HG03460 (cell line): ENCODE data around the gene MALRD1.

Experiments
- ATAC-seq: cut with Tn5 transposase; IDR thresholded peaks from one replicate; pipeline ENCODE4 v1.9.1; 2021; ENCODE audit not compliant: unreplicated experiment

Gene MALRD1

DNA sequence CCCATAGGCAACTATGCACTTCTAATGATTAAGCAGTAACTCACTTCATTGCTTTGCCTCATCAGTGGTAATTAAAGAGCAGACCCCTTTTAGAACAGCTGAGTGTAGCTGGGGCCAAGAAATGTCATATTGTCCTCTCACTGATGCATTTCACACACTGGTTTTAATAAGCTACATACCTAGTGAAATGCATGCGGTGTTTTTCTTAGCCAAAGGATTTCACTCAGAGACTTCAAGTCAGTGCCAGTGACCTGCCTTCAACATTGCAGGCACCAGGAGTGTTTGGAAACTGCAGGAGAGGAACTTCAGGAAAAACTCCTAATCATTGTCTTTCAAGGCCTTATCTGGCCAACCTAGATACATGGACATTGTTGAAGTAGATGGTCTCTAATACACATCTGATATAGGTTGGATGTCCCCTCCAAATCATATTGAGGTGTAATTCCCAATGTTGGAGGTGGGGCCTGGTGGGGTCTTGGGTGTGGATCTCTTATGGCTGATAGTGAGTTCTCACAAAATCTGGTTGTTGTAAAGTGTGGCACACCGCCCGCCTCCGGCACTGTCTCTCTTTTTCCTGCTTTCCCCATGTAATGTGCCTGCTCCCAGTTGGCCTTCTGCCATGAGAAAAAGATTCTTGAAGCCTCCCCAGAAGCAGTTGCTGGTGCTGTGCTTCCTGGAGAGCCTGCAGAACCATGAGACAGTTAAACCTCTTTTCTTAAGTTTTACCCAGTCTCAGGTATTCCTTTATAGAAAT is 515.0 kb downstream of the MALRD1 start:
- ATAC-seq: no peak

DNA sequence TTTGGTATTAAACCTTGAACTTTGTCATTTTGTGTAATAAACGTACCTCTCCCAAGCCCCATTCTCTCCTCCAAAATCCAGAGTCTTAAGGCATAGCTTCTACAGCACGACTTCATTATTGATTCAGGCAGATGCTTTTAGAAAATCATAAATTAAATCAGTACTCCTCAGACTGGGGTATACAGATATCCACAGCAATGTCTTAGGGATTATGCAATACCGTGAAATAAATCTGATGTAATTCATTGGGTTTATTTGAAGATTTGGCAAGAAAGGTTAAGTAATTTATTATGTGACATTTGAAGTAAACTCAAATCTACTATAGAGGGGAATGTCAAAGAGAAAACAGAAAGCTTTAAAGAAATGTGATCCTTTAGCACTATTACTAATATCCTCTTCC is 521.5 kb downstream of the MALRD1 start:
- no peak for ATAC-seq

DNA sequence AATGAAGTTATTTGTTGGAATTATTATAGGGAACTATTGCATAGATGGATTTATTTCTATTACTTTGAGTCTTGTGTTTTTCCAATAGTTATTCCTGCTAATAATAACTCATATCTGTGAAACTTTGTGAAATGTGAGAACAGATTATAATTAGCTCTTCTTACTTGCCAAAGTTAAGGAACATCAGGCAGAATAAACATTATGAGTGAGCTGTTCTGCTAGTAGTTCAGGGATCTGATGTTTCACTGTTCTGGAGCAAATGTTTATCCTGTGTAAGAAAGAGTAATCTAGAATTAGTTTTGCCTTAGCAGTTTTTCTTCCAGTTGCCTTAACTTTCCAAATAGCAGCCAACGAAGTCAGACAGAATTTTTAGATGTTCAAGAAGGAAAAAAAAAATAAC is 522.4 kb downstream of the MALRD1 start:
- ATAC-seq: no peak

DNA sequence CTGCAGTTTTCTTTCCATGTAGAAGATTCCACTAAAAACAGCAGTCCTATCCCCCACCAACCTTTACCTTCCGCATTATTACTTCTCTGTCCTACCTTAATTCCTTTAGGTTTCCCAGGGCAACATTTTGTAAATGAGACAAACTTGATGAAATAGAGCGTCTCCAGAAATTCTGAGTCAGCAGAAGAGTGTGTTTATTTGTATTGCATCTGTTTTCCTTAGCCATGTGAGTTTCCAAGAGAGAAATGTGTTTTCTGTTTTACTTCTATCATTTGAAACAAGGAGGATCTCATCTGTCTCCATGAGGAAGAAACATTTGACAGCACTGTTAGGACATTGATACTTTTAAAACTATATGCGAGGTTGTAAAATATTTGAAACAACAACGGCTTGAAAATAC is 523.5 kb downstream of the MALRD1 start:
- ATAC-seq: no peak

DNA sequence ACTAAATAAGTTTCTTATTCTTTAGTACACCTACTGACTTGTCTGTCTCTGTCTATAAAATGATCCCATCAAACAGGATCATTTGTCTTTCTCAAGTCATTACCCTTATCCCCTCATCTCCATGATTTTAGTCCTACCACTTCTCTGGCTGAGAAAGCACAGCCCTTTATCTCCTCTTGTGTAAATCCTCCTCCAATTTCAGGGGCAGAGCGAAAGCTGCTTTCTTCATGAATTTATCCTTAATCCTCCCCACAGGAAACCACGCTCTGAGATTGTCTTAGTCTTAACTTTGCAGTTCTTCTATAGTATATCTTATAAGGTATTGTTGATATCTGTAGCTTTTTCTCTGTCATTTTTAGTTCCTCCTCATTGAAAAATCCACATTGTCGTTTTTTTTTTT is 528.0 kb downstream of the MALRD1 start:
- no peak for ATAC-seq

DNA sequence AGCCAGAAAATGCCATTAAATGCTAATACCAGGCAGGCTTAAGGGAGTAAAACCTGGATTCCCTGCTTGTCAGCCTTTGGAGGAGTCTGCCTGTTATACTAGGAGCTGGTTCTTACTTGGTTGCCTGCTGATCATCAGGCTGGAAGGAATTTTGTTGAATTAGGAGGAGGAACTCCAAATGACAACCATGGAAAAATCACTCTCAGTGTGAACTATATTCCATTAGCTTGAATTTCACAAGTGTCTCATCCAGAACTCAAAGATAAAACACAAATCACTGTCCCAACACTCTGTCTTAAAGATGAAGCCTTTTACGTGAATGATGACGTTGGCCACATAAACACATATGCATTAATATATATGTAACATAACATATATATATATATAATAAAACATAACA is 528.8 kb downstream of the MALRD1 start:
- no peak for ATAC-seq

DNA sequence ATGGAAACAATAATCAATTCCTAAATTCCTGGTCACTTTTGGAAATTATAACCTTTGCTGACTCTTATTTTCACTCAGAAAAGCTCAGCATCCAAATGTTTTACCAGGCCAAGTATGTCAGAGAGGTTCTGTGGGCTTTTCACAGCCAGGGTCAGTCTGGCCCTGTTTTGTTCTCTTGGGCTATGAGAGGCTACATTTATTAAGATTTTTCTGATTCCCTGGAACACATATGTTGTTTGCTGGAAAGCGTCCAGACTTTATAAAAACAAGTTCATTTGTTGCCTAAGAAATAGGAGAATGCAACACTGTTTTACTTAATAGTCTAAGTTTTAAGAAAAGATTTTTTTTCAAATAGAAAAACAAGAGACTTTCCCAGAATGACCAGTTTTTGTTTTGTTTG is 529.2 kb downstream of the MALRD1 start:
- ATAC-seq: no peak

DNA sequence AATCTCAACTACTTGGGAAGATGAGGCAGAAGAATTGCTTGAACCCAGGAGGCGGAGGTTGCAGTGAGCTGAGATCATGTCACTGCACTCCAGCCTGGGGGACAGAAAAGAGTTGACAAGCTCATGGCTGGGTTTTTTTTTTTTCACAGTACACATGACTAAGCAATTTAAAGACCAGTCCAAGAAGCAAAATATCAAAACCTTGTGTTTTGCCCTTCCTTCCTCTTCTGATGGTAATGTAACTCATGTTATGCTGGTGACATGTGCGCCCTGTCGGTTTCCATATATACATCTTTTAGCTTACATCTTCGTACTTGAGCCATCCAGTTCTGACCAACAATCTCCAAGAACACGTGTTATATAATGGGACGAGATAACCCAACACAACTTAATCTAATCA is 530.0 kb downstream of the MALRD1 start:
- no peak for ATAC-seq

DNA sequence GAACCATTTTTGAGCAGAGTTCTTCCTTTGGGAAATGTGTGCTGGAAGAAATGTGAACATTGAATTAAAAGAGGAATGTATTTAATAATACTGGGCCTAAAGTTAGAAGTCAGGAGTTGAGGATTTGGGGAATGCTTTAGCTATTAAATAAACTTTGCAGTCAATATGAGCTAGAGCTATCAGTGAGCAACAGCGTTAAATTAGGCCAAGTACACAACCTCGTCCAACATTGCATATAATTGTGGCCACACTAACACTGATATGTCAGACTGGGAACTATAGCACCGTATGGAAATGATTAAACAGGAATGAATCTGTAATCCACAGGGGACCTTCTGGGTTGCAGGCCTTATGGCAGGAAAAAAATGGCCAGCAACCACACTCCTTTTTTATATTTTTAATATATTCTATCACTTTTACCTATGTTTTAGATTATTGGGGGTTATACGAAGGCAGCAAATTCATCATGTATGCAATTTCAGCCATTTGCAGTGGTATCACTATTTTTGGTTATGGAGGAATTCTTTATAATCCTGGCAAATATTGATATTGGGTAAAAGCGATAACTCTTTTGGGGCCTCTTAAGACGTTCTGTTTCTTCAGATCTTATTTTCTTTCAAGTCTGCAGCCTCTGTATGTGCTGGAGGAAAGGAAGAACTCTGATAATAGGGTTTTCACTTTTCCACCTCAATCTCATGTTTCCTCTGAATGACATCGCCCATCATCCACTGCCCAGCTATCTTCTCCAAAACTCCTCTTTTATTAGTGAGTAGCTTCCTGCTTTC is 531.4 kb downstream of the MALRD1 start:
- no peak for ATAC-seq

DNA sequence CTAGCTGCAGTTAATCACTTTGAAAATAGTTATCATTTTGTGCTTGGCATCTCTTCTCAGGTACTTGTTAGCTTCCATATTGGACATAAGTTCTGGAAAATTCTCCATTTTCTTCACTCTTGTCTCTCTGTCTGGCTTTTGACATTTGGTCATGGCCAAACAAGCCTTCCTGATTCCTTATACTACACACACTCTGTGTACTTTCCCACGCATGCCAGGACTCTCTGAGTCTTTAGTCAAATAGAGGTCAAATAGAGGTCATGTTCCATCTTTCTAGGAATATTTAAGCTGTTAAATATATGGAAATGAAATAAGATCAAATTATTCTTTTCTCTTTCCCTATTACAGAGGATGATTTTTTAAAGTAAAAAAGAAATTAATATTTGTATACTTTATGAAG is 532.1 kb downstream of the MALRD1 start:
- no peak for ATAC-seq

DNA sequence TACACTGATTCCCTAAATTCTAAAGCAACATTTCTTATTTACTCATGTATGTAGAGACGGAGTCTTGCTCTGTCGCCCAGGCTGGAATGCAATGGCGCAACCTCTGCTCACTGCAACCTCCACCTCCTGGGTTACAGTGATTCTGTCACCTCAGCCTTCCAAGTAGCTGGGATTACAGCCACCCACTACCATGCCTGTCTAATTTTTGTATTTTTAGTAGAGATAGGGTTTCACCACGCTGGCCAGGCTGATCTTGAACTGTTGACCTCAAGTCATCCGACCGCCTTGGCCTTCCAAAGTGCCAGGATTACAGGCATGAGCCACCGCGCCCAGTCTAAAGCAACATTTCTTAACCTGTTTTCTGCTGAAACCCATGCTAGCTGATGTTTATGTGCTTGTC is 540.0 kb downstream of the MALRD1 start:
- no peak for ATAC-seq

DNA sequence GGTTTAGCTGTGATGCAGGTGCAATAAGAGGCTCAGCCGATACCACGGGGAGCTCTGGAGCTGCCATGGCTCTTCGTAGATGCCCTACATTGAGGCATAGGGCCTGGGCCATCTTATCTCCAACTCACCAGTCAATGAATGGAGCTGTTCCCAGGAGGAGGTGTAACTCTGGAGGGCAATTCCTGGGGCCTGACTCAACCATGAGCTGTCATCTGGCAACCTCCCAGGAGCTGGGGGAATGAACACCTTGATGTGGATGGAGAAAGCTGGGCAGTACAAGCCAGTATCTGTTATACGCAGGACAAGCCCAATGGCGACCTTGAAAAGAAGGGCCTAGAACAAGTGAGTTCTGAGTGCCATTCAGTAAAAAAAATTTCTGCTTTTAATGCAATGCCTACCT is 543.7 kb downstream of the MALRD1 start:
- ATAC-seq: no peak

DNA sequence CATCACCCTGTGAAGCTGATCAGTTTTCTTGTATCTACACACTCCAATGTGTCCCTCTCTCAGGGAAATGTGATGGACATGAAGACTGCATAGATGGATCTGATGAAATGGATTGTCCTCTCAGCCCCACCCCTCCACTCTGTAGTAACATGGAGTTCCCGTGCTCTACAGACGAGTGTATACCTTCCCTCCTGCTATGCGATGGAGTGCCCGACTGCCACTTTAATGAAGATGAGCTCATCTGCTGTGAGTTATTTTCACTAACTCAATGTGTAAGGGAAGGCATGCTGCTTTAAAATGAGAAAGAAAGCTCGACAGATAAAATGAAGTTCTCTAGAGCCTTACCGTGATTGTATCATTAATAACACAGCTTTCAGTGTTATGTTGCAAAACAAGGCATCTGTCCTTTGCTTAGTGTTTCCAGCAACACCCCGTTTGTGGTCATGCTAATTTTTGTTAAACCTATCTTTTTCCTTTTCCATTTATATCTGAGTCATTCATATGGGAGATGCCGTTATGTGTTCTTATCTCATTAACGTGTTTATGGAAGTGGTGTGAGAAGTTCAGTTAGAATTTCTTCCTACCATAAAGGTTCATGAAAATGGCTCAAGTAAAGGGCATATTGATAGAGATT is 546.7 kb downstream of the MALRD1 start:
- no peak for ATAC-seq

DNA sequence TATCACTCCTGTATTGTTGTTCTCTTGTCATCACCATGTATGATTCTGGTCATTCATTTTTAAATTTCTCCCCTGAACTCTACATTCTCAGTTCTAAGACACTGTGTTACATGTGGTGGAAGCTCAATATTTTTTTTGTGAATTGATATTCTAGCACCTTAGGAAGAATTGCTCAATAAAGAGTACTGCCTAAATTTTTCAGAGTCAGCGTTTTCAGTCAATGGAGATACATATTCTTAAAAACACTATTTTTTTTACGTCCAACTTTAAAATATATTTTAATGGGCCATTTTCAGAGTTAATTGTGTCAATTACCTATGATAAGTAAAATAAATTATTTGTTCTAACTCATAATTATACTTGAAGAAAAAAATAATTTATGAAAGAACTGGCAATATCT is 557.2 kb downstream of the MALRD1 start:
- no peak for ATAC-seq

DNA sequence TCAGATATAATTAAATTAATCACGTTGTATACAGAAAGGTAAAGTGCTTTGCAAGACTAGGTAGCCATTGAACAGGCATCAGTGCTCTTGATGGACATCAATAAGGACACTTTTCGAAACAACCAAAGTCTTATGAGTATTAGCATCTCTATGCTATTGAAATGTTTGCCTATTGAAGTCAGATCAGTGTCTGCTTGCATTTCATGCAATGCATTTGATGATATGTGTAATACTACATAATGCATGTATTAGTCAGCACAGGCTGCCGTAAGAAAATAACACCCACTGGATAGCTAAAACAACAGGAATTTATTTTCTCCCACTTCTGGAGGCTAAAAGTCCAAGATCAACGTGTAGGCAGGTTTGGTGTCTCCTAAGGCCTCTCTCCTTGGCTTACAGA is 558.4 kb downstream of the MALRD1 start:
- no peak for ATAC-seq

DNA sequence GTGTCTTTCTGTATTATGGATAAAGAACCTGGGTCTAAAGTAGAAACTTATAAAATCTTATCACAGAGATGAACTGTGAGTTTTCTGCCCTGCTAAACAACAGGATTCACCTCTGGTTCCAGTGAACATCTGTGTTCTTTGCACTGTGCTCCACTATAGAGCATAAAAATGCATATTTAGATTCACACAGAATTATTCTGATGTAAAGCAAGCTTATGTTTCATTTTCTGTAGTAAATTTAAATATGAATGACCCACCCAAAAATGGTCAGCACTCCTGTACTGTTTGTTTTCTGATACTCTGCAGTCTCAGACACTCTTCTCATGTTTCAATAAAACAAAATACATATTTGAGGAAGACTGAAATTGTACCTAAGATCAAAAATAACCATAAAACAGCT is 563.2 kb downstream of the MALRD1 start:
- ATAC-seq: no peak

DNA sequence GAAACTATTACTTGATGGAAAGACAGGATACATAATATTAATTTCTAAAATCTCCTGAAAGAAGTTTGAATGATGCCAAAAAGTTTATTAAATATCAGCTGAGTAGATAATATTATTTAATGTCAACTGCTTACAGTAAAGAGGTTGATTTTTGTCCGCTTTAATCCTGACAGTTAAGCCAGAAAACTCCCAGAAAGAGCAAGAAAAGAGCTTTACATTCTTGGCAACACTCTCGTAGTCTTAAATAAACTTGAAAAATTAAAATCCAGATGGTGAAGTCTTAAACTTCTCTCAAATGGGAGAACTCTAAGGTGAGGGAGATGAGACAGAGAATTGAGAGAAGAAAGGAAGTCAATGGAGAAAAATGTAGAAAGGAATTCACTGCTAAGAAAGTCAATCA is 568.4 kb downstream of the MALRD1 start:
- no peak for ATAC-seq

DNA sequence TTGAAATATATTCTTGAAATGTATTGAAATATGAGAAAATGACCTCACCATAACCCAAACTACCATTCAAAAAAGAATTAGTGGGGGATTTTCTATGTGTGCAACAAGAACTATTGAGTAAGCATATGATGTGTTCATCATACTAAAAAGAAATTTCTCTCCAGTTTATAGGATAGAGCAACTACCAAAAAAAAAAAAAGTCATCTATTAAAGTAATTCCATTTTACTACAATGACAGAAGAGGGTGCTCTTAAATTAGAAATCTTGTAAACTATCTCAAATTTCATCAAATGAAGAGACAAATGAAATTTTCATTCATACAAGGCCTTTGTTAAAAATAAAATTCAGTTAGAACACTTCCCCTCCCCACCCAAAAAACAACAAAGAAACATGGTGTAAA is 572.2 kb downstream of the MALRD1 start:
- no peak for ATAC-seq

DNA sequence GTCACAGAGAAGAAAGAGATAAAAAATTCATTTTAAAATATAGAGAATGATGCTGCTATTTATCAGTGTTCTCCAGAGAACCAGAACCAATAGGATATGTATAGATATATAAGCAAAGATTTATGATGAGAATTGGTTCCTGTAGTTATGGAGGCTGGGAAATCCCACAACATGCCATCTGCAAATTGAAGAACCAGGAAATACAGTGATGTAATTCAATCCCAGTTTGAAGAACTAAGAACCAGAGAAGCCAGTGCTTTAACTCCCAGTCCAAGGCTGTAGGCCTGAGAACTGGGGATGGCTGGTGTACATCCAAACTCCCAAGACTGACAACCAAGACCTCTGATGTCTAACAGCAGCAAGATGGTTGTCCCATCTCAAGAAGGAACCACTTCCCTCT is 574.7 kb downstream of the MALRD1 start:
- ATAC-seq: no peak

DNA sequence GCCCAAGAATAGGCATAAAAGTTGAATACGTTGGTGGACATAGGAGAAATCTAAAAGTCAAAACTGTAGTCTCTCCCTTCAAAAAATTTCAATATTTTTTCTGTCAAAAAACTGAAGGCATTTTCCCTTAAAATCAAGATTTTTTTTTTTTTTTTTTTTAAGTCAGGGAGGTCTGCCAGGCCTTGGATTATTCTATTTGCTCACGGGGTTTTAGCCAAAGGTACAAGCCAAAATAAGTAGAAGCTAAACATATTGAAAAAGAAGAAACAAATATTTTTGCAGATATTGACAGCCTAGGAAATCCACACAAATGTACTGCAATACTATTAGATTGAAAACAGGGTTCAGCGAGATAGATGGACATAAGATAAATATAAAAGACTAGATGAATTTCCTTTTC is 577.6 kb downstream of the MALRD1 start:
- ATAC-seq: no peak

DNA sequence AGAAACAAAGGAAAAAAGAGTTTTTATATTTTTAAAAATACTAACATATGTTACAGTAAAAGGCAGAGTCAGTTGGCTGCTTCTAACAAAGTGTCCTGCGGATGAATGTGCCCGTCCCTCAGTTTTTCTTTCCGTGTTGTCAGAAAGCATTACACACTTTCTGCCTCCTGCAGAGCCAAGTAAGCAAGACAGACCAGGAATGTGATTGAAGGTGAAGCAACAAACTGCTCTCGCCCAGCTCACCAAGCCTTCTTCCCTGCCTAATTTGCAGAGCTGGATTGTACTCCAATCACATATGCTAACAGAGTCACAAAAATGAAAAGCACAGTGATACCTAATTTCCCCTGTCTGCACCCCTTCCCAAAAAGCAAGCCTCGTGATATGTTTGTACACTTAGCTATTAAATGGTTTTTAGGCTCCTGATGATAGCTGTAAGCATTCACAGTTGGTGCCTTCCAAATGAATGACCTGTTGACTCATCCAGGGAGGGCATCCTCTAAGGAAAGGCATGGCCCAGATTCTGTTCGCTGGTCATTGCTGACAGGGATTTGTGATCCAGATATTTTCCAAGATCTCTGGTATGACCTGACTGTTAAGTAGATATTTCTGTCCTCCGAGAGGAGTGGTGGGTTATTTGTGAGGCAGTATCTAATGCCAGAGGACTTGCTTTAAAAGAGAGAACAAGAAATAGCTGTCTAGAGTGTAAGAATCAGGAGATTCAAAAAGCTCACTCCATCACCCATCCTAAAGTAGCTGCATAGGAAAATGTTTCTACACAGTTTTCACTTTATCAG is 580.4 kb downstream of the MALRD1 start:
- no peak for ATAC-seq
